GM19467 (cell line): ENCODE measurements around the gene BARX2.

Experiments
- ATAC-seq: cut with Tn5 transposase; IDR thresholded peaks from one replicate; pipeline ENCODE4 v1.9.1; 2021; ENCODE audit warnings: mild to moderate bottlenecking, moderate library complexity; ENCODE audit not compliant: unreplicated experiment

BARX2 gene

DNA sequence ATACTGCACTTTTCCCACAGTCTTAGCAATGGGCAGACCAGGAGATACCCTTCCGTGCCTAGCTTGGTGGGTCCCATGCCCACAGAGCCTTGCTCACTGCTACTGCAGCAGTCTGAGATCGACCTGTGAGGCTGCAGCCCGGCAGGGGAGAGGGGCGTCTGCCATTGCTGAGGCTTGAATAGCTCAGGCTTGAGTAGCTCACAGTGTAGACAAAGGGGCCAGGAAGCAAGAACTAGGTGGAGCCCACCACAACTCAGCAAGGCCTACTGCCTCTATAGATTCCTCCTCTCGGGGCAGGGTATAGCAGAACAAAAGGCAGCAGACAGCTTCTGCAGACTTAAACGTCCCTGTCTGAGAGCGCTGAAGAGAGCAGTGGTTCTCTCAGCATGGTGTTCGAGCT lies 118.1 kb downstream of the BARX2 start:
- no peak for ATAC-seq
